Esophagus muscularis mucosa (tissue), 4 donors: ENCODE results near the gene HBP1.

Experiments
- EP300 ChIP-seq: sonication (generic); formaldehyde crosslinking; IDR thresholded peaks from one replicate; pipeline ENCODE4 v1.6.1; 2017; ENCODE audit warnings: antibody characterized with exemption
- POLR2A ChIP-seq: fragments of 450-650 bp; IDR thresholded peaks from one replicate; pipeline ENCODE4 v1.6.1; 2017; ENCODE audit warnings: antibody characterized with exemption, moderate library complexity, mild to moderate bottlenecking, low read depth
- POLR2AphosphoS5 ChIP-seq, 2 donors: sonication (generic); formaldehyde crosslinking; IDR thresholded peaks; one replicate each; pipeline ENCODE4 v1.6.1; 2017; ENCODE audit warnings: antibody characterized with exemption in 2 of 2
- TF ChIP-seq, protein P1 (sequence below), 3 experiments: fragments of 200-600 bp in 2 of 3; fragments of 450-650 bp in 1 of 3; sonication (generic) in 2 of 3; IDR thresholded peaks; one replicate each; pipeline ENCODE4 v1.5.1; 2017 to 2019; ENCODE audit warnings: antibody characterized with exemption in 3 of 3, mild to moderate bottlenecking in 2 of 3, moderate library complexity in 1 of 3

DNA sequence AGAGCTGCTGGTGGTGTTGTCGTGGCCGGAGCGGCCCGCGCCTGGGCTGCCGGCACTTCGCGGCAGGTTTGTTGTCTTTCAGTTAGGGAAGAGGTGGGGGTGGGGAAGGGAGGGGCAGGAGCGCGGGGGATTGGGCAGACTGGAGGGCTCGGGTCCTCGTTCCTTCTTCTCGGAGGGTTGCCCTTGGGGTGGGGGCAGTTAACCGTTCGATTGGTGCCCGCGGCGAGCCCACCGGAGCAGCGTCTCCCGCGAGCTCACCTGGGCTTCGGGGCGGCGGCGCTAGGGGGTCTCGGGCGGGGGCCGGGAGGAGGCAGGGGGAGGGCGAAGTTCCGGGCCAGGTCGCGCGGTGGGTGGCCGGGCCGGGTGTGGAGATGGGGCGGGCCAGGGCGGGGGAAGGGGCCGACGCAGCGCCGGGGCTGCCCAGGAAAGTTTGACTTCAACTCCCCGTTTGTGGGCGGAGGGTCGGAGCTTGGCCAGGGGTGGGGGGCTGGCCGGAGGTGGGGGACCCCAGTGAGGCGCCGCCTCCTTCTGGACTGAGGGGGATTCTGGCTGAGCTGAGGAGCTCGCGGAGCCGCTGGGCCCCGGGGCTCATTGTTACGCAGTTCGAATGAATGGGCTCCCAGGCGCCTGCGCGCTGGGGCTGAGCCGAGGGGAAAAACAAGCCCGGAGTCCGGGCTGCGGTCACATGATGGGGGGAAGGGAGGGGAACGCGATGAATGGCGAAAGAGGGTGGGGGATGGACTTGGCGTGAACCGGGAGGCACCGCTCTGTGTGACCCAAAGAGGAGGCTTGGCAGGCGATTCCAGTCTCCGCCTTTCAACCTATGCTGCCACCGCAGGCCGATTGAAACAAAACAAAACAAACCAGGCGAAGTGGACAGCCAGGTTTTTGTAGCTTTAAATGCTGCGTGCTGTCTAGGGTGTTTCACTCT, 582 bp downstream of the HBP1 start:
- TF ChIP-seq POLR2A: no peak
- TF ChIP-seq POLR2AphosphoS5 (IDR thresholded peaks at IDR 0.05): peak; percentile 79 to 89
- TF ChIP-seq, protein P1, sequence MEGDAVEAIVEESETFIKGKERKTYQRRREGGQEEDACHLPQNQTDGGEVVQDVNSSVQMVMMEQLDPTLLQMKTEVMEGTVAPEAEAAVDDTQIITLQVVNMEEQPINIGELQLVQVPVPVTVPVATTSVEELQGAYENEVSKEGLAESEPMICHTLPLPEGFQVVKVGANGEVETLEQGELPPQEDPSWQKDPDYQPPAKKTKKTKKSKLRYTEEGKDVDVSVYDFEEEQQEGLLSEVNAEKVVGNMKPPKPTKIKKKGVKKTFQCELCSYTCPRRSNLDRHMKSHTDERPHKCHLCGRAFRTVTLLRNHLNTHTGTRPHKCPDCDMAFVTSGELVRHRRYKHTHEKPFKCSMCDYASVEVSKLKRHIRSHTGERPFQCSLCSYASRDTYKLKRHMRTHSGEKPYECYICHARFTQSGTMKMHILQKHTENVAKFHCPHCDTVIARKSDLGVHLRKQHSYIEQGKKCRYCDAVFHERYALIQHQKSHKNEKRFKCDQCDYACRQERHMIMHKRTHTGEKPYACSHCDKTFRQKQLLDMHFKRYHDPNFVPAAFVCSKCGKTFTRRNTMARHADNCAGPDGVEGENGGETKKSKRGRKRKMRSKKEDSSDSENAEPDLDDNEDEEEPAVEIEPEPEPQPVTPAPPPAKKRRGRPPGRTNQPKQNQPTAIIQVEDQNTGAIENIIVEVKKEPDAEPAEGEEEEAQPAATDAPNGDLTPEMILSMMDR (IDR thresholded peaks at IDR 0.05): peak in 2 of 3 experiments; percentile 15 to 18
- TF ChIP-seq EP300: no peak
